Activated naive CD4-positive, alpha-beta T cell treated with anti-CD3 and anti-CD28 coated beads, Interleukin-2, amount 50 U/mL, for 72 hours (primary cell): ENCODE results near the gene RASGRP2. TPM values are rescaled to one million over a fixed set of nuclear protein-coding genes. Genes with fewer than 3 reads are reported as not detected.

Source experiments
- ATAC-seq, 2 donors: fragments of 150-1000 bp; cut with Tn5 transposase; 2 replicates each; pipeline ENCODE4 v1.10.0; 2021; ENCODE audit warnings: mild to moderate bottlenecking in 2 of 2, moderate library complexity in 2 of 2
- DNase-seq, 2 donors: peaks; one replicate each; pipeline ENCODE4 v3.0.0; 2021 to 2022; ENCODE audit warnings: low spot score in 2 of 2
- H3K27ac Mint-ChIP-seq, 2 donors: one replicate each; pipeline ENCODE4 v1.8.0; 2022; ENCODE audit warnings: mild to moderate bottlenecking in 2 of 2, mixed read lengths in 2 of 2
- H3K36me3 Mint-ChIP-seq, 2 donors: one replicate each; pipeline ENCODE4 v1.8.0; 2022; ENCODE audit warnings: mixed read lengths in 2 of 2
- H3K9me3 Mint-ChIP-seq, 2 donors: one replicate each; pipeline ENCODE4 v1.8.0; 2022; ENCODE audit warnings: mixed read lengths in 2 of 2
- total RNA-seq, 2 donors: library from RNA; stranded (reverse); gene quantifications; one replicate each; pipeline ENCODE4 v1.2.3, GENCODE V29; 2022

RASGRP2 gene
- total RNA-seq, 2 donors from 2014 or later: 12.5 to 12.6 TPM

DNA sequence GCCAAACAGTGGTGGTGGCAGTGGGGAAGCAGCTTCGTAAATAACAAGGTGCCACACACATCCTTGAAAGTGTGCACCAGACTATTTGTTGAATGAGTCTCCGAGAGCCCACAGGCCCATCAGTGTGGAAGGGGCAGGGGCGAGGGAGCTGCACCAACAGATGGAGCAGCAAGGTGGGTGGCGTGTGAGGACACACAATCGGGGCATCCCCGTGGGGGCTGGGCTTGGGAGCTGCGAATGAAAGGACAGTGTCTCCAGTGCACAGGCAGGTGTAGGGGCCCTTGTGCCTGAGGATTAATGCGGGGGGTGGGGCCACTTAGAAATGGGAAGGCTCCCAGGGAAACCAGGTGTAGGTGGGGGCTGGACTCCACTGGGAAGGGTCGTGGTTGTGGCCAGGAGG, 23.8 kb downstream of the RASGRP2 start:
- DNase-seq (no peak), ATAC-seq (no peak)
- Mint-ChIP-seq H3K9me3 (no peaks in the 10 kb centered on the region), H3K36me3 (no peaks in the 10 kb centered on the region), H3K27ac (no peak overlapping the region)

DNA sequence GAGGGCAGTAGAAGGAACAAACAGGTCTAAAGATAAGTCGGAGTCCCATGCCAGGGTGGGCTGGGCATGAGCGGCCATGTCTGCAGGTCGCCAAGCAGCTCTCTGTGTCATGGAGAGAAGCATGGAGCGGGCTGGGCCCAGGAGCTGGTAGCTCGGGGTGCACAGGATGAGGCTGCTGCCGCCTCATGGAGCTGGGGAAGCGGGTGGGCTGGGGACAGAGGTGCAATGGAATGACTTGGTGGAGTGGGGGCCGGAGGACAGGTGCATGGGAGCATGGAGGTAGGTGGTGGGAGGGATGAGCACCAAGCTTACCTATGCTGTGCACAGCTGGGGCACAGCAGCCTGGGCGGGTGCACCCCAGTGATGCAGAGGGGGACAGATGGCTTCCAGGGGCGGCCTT, 24.5 kb downstream of the RASGRP2 start:
- Mint-ChIP-seq H3K36me3 (no peaks in the 10 kb centered on the region), H3K27ac (no peak overlapping the region), H3K9me3 (no peaks in the 10 kb centered on the region)
- no peak for ATAC-seq
- DNase-seq: no peak

DNA sequence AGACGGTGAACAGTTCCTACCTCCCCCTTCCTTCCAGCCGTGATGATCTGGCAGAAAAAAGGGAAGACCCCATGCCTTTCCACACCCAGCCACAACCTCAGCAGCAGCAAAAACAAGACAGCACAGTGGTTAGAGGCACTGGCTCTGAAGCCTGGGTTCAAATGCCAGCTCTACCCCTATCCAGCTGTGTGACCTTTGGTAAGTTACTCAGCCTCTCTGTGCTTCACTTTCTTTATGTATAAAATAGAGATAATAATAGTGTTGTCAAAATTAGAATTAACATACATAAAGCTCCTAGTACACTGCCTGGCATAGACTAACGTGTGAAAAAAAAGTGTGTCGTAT, 25.2 kb downstream of the RASGRP2 start:
- no peak for ATAC-seq
- Mint-ChIP-seq H3K36me3 (no peaks in the 10 kb centered on the region), H3K9me3 (no peaks in the 10 kb centered on the region), H3K27ac (no peak overlapping the region)
- no peak for DNase-seq

DNA sequence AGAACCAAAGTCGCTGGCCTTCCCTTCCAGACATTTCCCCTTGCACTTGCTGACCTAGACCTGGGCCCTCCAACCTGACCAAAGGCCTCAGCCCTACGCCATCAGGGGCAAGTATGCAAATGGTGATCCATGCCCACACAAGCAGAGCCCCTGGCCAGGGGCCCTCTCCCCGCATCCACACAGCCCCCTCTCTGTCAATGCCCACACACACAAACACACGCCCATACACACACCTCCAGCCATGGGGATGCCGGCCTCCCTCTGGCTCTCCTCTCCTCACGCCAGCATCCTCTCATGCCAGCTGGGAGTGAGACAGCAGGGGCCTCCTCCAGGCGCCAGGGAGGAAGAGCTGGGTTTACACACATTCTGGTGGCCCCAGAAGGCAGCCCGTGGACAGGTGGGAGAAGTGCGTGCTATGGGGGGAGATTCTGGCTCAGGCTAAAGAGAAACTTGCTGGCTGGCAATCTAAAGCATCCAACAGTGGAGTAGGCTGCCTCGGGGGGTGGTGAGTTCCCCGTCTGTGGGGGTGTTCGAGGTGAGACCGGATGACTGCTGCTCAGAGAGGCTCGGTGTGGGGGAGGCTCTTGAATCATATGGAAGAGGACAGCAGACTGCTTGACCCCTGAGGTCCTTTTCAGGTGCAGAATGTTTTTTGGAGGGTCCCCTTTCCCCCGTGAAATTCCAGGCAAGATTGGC, 25.7 kb downstream of the RASGRP2 start:
- DNase-seq (no peak), ATAC-seq (no peak)
- H3K27ac Mint-ChIP-seq: no peak overlapping the region
- no peaks in the 10 kb centered on the region for H3K9me3 Mint-ChIP-seq
- no peaks in the 10 kb centered on the region for H3K36me3 Mint-ChIP-seq

DNA sequence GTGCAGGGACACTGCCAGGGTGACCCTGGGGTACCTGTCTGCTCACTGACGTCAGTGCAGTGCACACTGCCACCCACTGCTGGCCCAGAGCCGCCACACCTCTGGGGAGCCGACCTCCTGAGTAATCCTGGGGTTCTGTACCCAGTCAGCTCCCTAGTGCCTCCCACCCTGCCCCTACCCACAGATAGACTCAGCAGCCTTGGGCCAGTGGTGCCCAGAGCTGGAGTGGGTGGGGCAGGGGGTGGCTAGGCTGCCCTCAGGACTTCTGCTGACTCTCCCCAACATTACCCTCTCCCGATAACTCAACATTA, 26.7 kb downstream of the RASGRP2 start:
- ATAC-seq: no peak
- DNase-seq: no peak
- H3K27ac Mint-ChIP-seq: no peak overlapping the region
- H3K36me3 Mint-ChIP-seq: peaks cover 0 to under 1% of the 10 kb centered on the region in 2 donors
- no peaks in the 10 kb centered on the region for H3K9me3 Mint-ChIP-seq

DNA sequence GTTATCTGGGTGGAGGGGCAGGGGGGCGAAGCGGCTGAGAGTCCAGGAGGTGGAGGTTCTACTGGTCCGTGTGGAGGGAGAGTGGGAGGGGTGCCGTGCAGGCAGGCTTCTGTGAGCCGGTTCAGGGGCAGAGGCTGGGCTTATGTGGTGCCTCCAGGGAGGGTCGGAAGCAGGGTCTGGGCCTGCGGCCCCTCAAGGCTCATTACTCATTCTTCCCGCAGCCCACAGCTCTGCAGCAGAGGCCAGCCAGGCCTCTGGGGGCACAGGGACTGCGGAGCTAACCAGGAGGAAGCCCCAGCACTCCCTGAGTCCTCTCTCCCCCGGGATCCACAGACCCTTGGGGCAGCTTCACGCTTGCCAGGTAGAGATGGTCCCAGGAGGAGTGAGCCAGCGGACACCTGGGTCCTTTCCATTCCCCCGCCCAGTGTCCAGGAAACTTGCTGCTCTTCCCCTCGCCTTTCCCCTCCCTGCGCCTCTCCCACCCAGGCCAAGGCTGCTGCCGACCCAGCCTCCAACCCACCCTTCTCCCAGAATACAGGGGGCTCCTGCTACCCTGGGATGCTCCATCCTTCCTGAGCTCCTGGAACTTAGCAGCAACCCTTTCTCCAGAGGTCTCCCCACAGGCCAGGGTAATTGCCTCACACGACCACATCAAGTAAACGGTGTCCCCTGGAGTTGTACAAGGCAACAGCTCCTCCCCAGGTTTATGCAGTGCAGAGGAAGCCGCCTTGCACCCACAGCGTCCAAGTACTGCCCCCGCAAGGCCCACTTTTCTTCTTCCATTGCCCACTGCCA, 27.3 kb downstream of the RASGRP2 start:
- no peak for DNase-seq
- no peaks in the 10 kb centered on the region for H3K9me3 Mint-ChIP-seq
- peaks cover 0 to 6% of the 10 kb centered on the region in 2 donors for H3K36me3 Mint-ChIP-seq
- no peak overlapping the region for H3K27ac Mint-ChIP-seq
- ATAC-seq: no peak

DNA sequence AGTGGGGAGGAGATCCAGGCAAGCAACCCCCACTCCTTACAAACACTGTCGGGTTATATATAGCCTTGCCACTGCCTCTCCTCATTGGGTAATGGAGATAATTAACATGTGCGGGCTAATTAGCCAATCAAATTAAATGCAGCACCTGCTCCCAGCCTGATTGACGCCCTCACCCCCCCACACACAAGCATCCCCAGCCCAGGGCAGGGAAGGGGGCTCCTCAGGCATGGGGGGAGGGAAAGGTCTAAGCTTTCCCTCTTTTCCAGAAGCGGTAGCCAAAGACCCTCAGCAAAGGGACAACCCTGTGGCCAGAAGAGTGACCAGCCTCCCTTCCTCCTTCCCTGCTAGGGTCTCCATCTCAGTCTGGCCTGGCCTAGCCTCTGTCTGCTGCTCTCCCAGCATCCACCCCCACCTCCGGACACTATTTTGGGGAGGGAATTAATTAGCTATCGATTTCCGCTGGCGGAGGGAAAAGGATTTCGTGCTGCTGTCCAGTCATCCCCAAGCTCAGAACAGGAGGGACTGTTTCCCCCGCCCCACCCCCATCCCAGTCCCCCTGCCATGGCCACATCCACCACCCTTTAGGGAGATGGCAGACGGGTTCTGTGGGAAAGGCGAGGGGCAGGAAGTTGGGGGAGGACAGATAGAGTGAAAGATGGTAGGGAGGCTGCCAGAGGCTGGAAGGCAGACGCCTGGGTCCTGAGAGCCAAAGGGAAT, 28.0 kb downstream of the RASGRP2 start:
- H3K27ac Mint-ChIP-seq: no peak overlapping the region
- peaks cover 0 to 8% of the 10 kb centered on the region in 2 donors for H3K36me3 Mint-ChIP-seq
- ATAC-seq (no peak), DNase-seq (no peak)
- no peaks in the 10 kb centered on the region for H3K9me3 Mint-ChIP-seq

DNA sequence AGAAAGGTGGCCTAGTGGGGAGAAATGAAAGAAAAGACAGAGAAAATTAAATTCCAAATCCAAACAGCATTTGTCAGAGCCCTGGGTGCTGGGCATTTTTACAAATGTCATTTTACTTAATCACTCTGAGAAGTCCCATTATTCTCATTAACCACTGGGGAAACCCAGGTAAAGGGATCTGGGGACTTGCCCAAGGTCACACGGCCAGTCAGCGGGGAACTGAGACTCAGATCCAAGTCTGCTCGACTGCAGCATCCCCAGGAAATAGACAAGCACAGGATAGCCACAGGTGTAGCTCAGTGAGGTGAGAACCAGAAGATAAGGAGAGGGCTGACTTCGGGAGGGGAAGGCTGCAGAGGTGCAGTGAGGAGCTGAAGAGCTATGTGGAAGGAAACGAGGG, 28.8 kb downstream of the RASGRP2 start:
- H3K9me3 Mint-ChIP-seq: no peaks in the 10 kb centered on the region
- DNase-seq: no peak

DNA sequence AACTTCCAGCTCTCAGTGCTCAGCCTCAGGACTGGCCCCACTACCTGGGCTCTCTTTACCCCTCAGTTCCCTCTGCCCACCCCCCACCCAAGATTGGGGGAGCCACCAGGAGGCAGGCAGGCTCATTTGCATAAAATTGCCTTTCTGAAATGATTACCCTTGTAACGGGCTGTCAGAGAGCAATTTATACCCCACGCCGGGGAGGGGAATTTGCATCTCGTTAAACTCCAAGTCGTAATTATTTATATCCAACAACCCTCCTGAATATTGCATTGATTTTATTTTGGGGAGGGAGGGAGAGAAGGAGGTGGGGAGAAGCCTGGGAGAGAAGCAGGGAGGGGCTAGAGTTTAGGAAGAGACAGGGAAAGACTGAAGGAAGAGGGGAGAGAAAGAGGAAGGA, 29.3 kb downstream of the RASGRP2 start:
- H3K9me3 Mint-ChIP-seq: no peaks in the 10 kb centered on the region
- H3K36me3 Mint-ChIP-seq: peaks cover 0 to 8% of the 10 kb centered on the region in 2 donors
- DNase-seq (no peak), ATAC-seq (no peak)
- H3K27ac Mint-ChIP-seq: no peak overlapping the region

More for the DNA sequence above, 28.8 kb downstream of the RASGRP2 start:
- H3K36me3 Mint-ChIP-seq: peaks cover 0 to 8% of the 10 kb centered on the region in 2 donors
- no peak for ATAC-seq
- H3K27ac Mint-ChIP-seq: no peak overlapping the region

DNA sequence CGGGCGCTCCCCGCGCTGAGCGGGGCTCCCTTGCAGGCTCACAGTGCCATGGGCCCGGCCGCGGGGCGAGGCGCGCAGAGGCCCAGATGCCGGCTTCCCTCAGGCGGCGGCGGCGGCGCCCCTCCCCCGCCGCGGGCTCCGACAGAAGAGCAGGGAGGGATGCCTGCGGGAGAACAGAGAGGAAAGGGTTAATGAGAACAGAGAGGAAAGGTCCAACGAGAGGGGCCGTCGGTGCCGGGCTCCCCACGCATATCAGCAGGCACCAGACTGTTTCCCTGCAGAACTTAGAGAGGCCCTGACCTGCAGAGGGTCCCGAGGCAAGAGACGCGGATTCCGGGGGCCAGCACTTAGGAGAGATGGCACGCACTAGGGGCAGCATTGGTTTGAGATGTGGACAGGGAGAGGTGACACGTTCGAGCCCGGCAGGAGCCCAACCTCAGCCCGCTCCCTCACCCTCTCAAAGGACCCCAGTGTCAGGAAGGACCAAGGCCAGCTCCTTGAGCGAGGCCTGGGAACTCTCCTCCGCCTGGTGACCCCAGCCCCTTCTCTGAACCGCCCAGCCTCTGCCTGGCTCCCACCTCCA, 30.1 kb downstream of the RASGRP2 start:
- ATAC-seq: peak in 1 of 2 donors; percentile 2
- Mint-ChIP-seq H3K9me3 (no peaks in the 10 kb centered on the region), H3K27ac (no peak overlapping the region), H3K36me3 (peaks cover 0 to 8% of the 10 kb centered on the region in 2 donors)
- no peak for DNase-seq

DNA sequence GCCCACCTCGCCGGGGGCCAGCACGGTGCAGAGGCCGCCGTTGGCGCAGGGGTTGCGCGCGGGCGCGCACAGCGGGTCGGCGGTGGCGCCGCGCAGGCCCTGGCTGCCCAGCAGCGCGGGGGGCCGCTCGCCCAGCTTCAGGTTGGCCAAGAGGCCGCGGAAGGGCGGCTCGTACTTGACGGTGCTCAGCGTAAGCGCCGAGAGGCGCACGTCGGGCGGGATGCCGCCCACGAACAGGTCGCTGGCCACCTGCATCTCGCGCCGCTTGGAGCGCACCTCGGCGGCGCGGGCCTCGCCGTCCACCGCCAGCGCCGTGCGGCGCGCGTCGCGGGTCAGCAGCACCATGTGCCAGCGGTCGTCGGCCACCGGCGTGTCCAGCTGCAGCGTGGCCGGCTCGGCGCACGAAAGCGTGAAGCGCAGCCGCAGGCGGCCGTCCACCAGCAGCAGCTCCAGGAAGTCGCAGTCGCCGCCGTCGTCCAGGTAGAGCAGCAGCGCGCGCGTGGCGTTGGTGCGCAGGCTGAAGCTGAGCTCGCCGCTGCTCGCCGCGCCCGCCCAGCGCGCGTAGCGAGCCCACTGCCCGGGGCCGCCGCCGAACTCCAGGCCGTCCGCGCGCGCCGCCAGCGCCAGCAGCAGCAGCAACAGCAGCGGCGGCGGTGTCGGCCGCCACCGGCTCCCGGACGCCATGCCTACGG, 30.8 kb downstream of the RASGRP2 start:
- Mint-ChIP-seq H3K9me3 (no peaks in the 10 kb centered on the region), H3K27ac (no peak overlapping the region), H3K36me3 (peaks cover 0 to 8% of the 10 kb centered on the region in 2 donors)
- DNase-seq (peak in 1 of 2 donors; percentile 30), ATAC-seq (peak in 1 of 2 donors; percentile 29)

DNA sequence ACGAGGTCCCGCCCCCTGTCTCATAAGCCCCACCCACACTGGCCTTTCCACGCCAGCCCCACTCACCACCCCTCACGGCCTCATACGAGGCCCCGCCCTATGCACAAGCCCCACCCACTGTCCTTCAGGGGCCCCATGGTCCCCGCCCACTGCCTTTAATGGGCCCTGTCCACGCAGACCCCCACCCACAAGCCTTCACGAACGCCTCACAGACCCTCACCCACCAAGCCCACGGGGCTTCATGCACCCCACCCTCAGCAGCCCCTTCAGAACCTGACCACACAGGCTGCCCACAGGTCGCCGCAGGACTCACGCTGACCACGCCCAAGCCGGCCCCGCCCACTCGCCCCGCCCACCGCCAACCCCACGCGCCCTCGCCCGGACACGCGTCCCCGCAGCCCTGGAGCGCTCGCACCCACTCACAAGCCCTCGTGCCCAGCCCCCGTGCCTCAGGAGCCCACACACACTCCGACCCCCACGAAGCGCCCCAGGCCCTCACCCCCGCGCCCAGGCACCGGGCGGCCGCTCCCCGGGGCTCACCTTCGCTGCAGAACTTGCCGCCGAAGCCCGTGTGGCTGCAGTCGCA, 31.4 kb downstream of the RASGRP2 start:
- H3K36me3 Mint-ChIP-seq: peaks cover 0 to 8% of the 10 kb centered on the region in 2 donors
- no peak overlapping the region for H3K27ac Mint-ChIP-seq
- no peaks in the 10 kb centered on the region for H3K9me3 Mint-ChIP-seq
- DNase-seq: no peak
- ATAC-seq: peak in 1 of 2 donors; percentile 43

DNA sequence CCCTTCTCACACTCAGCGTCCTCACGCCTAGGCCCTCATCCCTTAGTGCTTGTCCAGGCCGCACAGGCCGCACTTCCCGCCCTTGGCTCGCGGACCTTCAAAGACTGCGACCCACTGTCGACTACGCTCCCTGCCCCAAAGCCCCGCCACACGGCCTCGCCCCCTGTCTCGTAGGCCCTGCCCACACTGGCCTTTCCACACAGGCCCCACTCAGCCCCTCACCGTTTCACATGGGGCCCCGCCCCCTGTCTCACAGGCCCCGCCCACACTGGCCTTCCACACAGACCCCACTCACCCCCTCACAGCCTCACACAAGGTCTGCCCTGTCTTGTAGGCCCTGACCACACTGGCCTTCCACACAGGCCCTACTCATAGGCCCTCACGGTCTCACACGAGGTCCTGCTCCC, 32.0 kb downstream of the RASGRP2 start:
- ATAC-seq: peak in 1 of 2 donors; percentile 7
- Mint-ChIP-seq H3K9me3 (no peaks in the 10 kb centered on the region), H3K27ac (no peak overlapping the region), H3K36me3 (peaks cover 0 to 8% of the 10 kb centered on the region in 2 donors)
- DNase-seq: no peak

DNA sequence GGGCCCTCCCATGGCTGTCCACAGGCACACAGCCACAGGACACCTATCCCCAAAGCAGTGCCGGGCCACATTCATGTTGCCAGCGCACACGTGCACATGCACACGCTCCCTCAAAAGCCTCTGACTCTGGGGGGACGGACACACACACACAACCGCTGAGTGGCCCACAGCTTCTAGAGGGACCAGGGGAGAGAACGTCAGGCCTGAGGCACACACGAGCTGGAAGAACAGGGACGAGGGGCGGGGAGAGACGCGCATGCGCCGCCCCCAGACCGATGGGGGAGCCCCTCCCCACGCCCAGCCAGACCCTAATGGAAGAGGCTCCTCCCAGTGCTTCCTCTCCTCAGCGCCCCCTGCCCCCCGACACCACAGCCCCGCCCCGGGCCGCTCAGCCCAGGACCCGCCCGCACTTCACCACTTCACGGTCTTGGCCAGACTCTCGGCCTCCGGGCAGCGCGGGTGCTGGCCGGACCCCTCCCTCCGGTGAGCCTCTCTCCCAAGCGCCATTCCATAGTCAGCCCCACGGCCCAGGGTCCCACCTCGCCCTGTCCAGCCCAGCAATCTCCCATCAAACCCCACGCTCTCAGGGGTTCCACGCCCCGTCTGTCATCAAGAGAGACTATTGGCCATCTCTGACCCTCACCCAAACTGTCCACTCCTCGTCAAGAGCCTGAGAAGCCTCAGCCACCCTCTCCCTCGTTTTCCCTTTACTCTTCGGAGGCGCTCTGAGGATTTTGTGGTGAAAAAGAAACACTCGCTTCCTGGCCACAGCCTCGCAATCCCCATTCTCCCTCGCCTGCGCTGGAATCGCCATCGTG, 32.6 kb downstream of the RASGRP2 start:
- Mint-ChIP-seq H3K27ac (no peak overlapping the region), H3K9me3 (no peaks in the 10 kb centered on the region), H3K36me3 (peaks cover 0 to 8% of the 10 kb centered on the region in 2 donors)
- ATAC-seq (no peak), DNase-seq (no peak)

DNA sequence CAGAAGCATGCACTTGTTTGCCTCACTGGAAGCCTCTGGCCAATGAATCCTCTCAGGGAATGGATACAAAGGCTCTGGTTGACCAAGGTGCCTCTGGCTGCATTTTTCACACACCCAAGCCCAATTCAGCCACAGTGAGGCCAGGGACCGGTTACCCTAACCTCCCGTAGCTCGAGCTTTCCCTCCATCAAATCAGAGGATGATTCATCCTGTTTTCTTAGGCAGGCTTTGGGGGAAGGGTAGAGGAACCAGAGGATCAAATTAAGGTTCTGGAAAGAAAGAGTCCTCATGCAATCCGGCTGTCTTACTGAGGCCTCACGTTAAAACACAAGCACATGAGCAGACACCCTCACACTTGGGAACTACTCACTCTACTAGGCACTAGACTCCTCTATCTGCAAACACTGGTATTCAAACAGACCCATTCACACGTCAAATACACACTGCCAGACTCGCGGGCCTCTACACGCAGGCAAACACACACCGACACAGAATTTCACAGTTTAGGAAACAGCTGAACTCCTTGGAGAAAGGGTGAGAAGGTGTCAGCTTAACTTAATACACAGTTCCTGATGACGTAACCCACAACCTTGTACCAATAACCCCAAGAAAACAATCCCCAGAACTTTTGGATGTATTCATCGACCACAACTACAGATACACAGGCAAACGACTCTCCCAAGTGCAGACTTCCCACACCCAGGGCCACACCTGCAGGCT, 33.4 kb downstream of the RASGRP2 start:
- Mint-ChIP-seq H3K36me3 (peaks cover 0 to 8% of the 10 kb centered on the region in 2 donors), H3K27ac (no peak overlapping the region), H3K9me3 (no peaks in the 10 kb centered on the region)
- no peak for ATAC-seq
- no peak for DNase-seq
